Spleen (tissue), 7 donors: ENCODE results near the gene NONO.
"Not testable (repeated sequence)": the region's sequence is repeated elsewhere in the genome, so short reads cannot be mapped to it uniquely, and the experiment has no call there.

Source experiments
- CTCF ChIP-seq, 11 experiments: fragments of 200-600 bp in 7 of 11; fragments of 450-650 bp in 4 of 11; sonication (generic) in 4 of 11; IDR thresholded peaks in 8 of 11; conservative IDR thresholded peaks in 3 of 11; 1 replicate in 7 of 11; 2 replicates in 4 of 11; pipeline versions ENCODE4 v1.4.0 to v1.8.0; 2016 to 2021; ENCODE audit warnings: antibody characterized with exemption in 11 of 11, inconsistent platforms in 4 of 11, mild to moderate bottlenecking in 1 of 11
- POLR2A ChIP-seq, 3 donors: fragments of 450-650 bp; IDR thresholded peaks; one replicate each; pipeline ENCODE4 v1.5.1; 2017; ENCODE audit warnings: antibody characterized with exemption in 3 of 3, mild to moderate bottlenecking in 1 of 3
- POLR2AphosphoS5 ChIP-seq, 3 donors: sonication (generic); formaldehyde crosslinking; IDR thresholded peaks; one replicate each; pipeline ENCODE4 v1.5.1; 2017; ENCODE audit warnings: antibody characterized with exemption in 3 of 3
- donor health status: DM: no; HTN: no; CAD: no; lungs with moderate emphysema.
- donor health status: DM: no; HTN: no; CAD: no.
- donor health status: DM: no; HTN: no; CAD: no.

GRCh38 chrX:71281300-71281699 is 2.1 kb upstream of the NONO start:
- TF ChIP-seq POLR2A (IDR thresholded peaks at IDR 0.05); CTCF (IDR thresholded peaks at IDR 0.05 in 8 of 11, conservative IDR thresholded peaks at IDR 0.05 in 3 of 11); POLR2AphosphoS5 (IDR thresholded peaks at IDR 0.05): not testable (repeated sequence)
